K562 (cell line): Measurements from ENCODE around the gene INMT. TPM values are rescaled to one million over a fixed set of nuclear protein-coding genes. Genes with fewer than 3 reads are reported as not detected.

Source experiments
- ASH1L ChIP-seq: fragments of 450-650 bp; IDR thresholded peaks from 2 replicates; pipeline ENCODE4 v1.6.1; 2018; ENCODE audit warnings: borderline replicate concordance, mild to moderate bottlenecking, low read depth; ENCODE audit not compliant: partially characterized antibody
- ATF7 ChIP-seq: fragments of 450-650 bp; IDR thresholded peaks from 2 replicates; pipeline ENCODE4 v1.7.1; 2014; ENCODE audit warnings: mild to moderate bottlenecking, moderate library complexity
- CCNT2 ChIP-seq: IDR thresholded peaks from 2 replicates; pipeline ENCODE4 v1.6.1; 2011; ENCODE audit warnings: borderline replicate concordance, low read depth, mild to moderate bottlenecking, moderate library complexity, mixed read lengths, low read length; ENCODE audit not compliant: insufficient read length; ENCODE audit errors: extremely low read depth
- ELF1 ChIP-seq: fragments of 200-800 bp; sonication (Bioruptor generic); IDR thresholded peaks from 2 replicates; pipeline ENCODE4 v1.6.1; 2016; ENCODE audit warnings: missing genetic modification characterization, missing compliant biosample characterization
- ETV1 ChIP-seq: fragments of 450-650 bp; conservative IDR thresholded peaks from 2 replicates; pipeline ENCODE4 v1.6.1; 2016; ENCODE audit warnings: missing genetic modification characterization, control low read depth, low read depth, missing compliant biosample characterization
- HDAC6 ChIP-seq: IDR thresholded peaks from 2 replicates; pipeline ENCODE4 v1.6.1; 2012; ENCODE audit warnings: low read depth, mild to moderate bottlenecking, control low read depth, inconsistent platforms, low read length, moderate library complexity
- HMGXB4 ChIP-seq: sonication (generic); formaldehyde crosslinking; IDR thresholded peaks from 2 replicates; pipeline ENCODE4 v1.8.1; 2023; ENCODE audit warnings: mild to moderate bottlenecking, missing genetic modification reagents
- HNRNPUL1 ChIP-seq: fragments of 200-400 bp; formaldehyde crosslinking; IDR thresholded peaks from 2 replicates; pipeline ENCODE4 v1.6.1; 2017; ENCODE audit warnings: low read length
- MAFK ChIP-seq: IDR thresholded peaks from 2 replicates; pipeline ENCODE4 v1.6.1; 2011; ENCODE audit warnings: low read length, improper control_type of control experiment
- NCOA1 ChIP-seq: fragments of 450-650 bp; IDR thresholded peaks from 2 replicates; pipeline ENCODE4 v1.6.1; 2016; ENCODE audit warnings: low read depth
- SAP30 ChIP-seq: fragments of 200-600 bp; sonication (generic); IDR thresholded peaks from 2 replicates; pipeline ENCODE4 v1.6.1; 2012; ENCODE audit warnings: borderline replicate concordance, low read depth, mild to moderate bottlenecking, moderate library complexity, low read length, control low read depth, inconsistent platforms; ENCODE audit not compliant: insufficient read depth, poor library complexity, severe bottlenecking
- SETDB1 ChIP-seq: IDR thresholded peaks from one replicate; pipeline ENCODE4 v1.6.1; 2012; ENCODE audit warnings: low read length, control low read depth, inconsistent platforms
- SIX5 ChIP-seq, 2 experiments: IDR thresholded peaks; 2 replicates each; pipeline ENCODE4 v1.6.1; 2011; ENCODE audit warnings: low read length in 2 of 2, borderline replicate concordance in 1 of 2, low read depth in 1 of 2, mild to moderate bottlenecking in 1 of 2, moderate library complexity in 1 of 2; ENCODE audit not compliant: insufficient read depth in 1 of 2
- polyA plus RNA-seq, 8 experiments: library from polyadenylated mRNA; depleted of rRNA in 4 of 8; stranded (reverse) in 5 of 8; unstranded in 3 of 8; fragments of >200 nt; fragmentation: Nextera tagmentation in 2 of 8; fragmentation: Illumina TruSeq in 1 of 8; extraction: Ambion mirVana in 2 of 8; extraction: Trizol in 1 of 8; gene quantifications; 2 replicates each; pipeline versions ENCODE4 v1.2.1 to v1.2.3, GENCODE V29; 2011 to 2014; ENCODE audit warnings: inconsistent platforms in 1 of 8, missing spikeins in 1 of 8
- total RNA-seq, 7 experiments: library from RNA; depleted of rRNA in 6 of 7; stranded (reverse); fragments of >200 nt in 6 of 7; fragmentation: Illumina TruSeq in 2 of 7; extraction: Trizol in 2 of 7; gene quantifications; 2 replicates each; pipeline versions ENCODE4 v1.2.1 to v1.2.3, GENCODE V29; 2011 to 2021; ENCODE audit warnings: low replicate concordance in 1 of 7
- TF ChIP-seq, protein P1 (sequence below): IDR thresholded peaks from 2 replicates; pipeline ENCODE4 v1.6.1; 2012; ENCODE audit warnings: low read depth, low read length, improper control_type of control experiment, borderline replicate concordance
- TF ChIP-seq, protein P2 (sequence below): fragments of 200-800 bp; sonication (Bioruptor generic); IDR thresholded peaks from 2 replicates; pipeline ENCODE4 v1.6.1; 2017; ENCODE audit warnings: missing genetic modification characterization, missing compliant biosample characterization
- TF ChIP-seq, protein P3 (sequence below): fragments of 200-800 bp; sonication (Bioruptor generic); IDR thresholded peaks from 2 replicates; pipeline ENCODE4 v1.6.1; 2017; ENCODE audit warnings: missing genetic modification characterization, missing compliant biosample characterization

Gene INMT
- total and polyA plus RNA-seq, 9 of the 15 experiments (the other 6 are each of a cell fraction or from before 2014, with no cell fraction given), result 0.04 to 0.27 TPM; not detected in 7

- peak; percentile 58; the same call in 1 of the 2 replicates for TF ChIP-seq ATF7
- TF ChIP-seq CCNT2, result peak; percentile 41
- TF ChIP-seq SAP30, result peak; percentile 83
- TF ChIP-seq HNRNPUL1, result no peak
- TF ChIP-seq, protein P1, sequence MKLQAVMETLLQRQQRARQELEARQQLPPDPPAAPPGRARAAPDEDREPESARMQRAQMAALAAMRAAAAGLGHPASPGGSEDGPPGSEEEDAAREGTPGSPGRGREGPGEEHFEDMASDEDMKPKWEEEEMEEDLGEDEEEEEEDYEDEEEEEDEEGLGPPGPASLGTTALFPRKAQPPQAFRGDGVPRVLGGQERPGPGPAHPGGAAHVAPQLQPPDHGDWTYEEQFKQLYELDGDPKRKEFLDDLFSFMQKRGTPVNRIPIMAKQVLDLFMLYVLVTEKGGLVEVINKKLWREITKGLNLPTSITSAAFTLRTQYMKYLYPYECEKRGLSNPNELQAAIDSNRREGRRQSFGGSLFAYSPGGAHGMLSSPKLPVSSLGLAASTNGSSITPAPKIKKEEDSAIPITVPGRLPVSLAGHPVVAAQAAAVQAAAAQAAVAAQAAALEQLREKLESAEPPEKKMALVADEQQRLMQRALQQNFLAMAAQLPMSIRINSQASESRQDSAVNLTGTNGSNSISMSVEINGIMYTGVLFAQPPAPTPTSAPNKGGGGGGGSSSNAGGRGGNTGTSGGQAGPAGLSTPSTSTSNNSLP, result no peak
- TF ChIP-seq, protein P2, sequence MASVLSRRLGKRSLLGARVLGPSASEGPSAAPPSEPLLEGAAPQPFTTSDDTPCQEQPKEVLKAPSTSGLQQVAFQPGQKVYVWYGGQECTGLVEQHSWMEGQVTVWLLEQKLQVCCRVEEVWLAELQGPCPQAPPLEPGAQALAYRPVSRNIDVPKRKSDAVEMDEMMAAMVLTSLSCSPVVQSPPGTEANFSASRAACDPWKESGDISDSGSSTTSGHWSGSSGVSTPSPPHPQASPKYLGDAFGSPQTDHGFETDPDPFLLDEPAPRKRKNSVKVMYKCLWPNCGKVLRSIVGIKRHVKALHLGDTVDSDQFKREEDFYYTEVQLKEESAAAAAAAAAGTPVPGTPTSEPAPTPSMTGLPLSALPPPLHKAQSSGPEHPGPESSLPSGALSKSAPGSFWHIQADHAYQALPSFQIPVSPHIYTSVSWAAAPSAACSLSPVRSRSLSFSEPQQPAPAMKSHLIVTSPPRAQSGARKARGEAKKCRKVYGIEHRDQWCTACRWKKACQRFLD, result peak; percentile 93; the same call in 1 of the 2 replicates
- TF ChIP-seq SIX5 (IDR thresholded peaks at IDR 0.05; ENCODE audit: borderline replicate concordance in 1 of 2, insufficient read depth in 1 of 2, low read depth in 1 of 2, low read length in 2 of 2), result peak; percentile 37 to 45; a peak in 2 of 4 replicates
- TF ChIP-seq HDAC6, result no peak
- TF ChIP-seq, protein P3, sequence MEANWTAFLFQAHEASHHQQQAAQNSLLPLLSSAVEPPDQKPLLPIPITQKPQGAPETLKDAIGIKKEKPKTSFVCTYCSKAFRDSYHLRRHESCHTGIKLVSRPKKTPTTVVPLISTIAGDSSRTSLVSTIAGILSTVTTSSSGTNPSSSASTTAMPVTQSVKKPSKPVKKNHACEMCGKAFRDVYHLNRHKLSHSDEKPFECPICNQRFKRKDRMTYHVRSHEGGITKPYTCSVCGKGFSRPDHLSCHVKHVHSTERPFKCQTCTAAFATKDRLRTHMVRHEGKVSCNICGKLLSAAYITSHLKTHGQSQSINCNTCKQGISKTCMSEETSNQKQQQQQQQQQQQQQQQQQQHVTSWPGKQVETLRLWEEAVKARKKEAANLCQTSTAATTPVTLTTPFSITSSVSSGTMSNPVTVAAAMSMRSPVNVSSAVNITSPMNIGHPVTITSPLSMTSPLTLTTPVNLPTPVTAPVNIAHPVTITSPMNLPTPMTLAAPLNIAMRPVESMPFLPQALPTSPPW, result peak; percentile 77
- peak; percentile 77; the same call in 1 of the 2 replicates for TF ChIP-seq HMGXB4 (CRISPR knock-in tag)
- peak; percentile 88 for TF ChIP-seq ELF1 (tag)
- no peak for TF ChIP-seq ETV1 (tag)
- TF ChIP-seq ASH1L, result no peak
- no peak for TF ChIP-seq SETDB1
- TF ChIP-seq MAFK, result no peak
- TF ChIP-seq NCOA1, result no peak
These were observed 19.4 kb downstream of the INMT start, which contains the start of gene MINDY4 (continued) for GRCh38 chr7:30771174-30771879.
